ENCODE results near the gene ABCD2.
"Not testable (repeated sequence)": the region's sequence is repeated elsewhere in the genome, so short reads cannot be mapped to it uniquely, and the experiment has no call there.

The ABCD2 gene

GRCh38 chr12:39619660-39620433 lies at the start of gene ABCD2:
Gene ABCD2 (minus strand): TSS chr12:39619803. CDS start chr12:39619615, 188 bp downstream.
- peak; percentile 48 for DNase-seq

GRCh38 chr12:39660101-39660500 lies 40.5 kb upstream of the ABCD2 start:
- DNase-seq = no peak

GRCh38 chr12:39647383-39647782 lies 27.8 kb upstream of the ABCD2 start:
- DNase-seq = no peak

GRCh38 chr12:39646963-39647362 lies 27.4 kb upstream of the ABCD2 start:
- DNase-seq = no peak

- DNase-seq = no peak
Observed at GRCh38 chr12:39643052-39643451, 23.4 kb upstream of the ABCD2 start.

GRCh38 chr12:39638840-39639239 lies 19.2 kb upstream of the ABCD2 start:
- no peak for DNase-seq

- DNase-seq = no peak
Observed at GRCh38 chr12:39638178-39638577, 18.6 kb upstream of the ABCD2 start.

GRCh38 chr12:39632670-39633069 lies 13.1 kb upstream of the ABCD2 start:
- DNase-seq = no peak

GRCh38 chr12:39628836-39629235 lies 9.2 kb upstream of the ABCD2 start:
- no peak for DNase-seq

GRCh38 chr12:39627914-39628313 lies 8.3 kb upstream of the ABCD2 start:
- no peak for DNase-seq

GRCh38 chr12:39626033-39626814 lies 6.6 kb upstream of the ABCD2 start:
- no peak for DNase-seq

GRCh38 chr12:39623919-39624318 lies 4.3 kb upstream of the ABCD2 start:
- DNase-seq = no peak

GRCh38 chr12:39623160-39623559 lies 3.6 kb upstream of the ABCD2 start:
- not testable (repeated sequence) for DNase-seq

- DNase-seq = no peak
Observed at GRCh38 chr12:39622306-39622705, 2.7 kb upstream of the ABCD2 start.

- no peak for DNase-seq
Observed at GRCh38 chr12:39621670-39622069, 2.1 kb upstream of the ABCD2 start.

- peak; percentile 30 for DNase-seq
Observed at GRCh38 chr12:39620659-39621658, 1.4 kb upstream of the ABCD2 start.

GRCh38 chr12:39619316-39619659 lies 315 bp downstream of the ABCD2 start:
- no peak for DNase-seq

GRCh38 chr12:39618701-39619100 lies 902 bp downstream of the ABCD2 start:
- DNase-seq = no peak

- DNase-seq = no peak
Observed at GRCh38 chr12:39617887-39618286, 1.7 kb downstream of the ABCD2 start.

- DNase-seq = no peak
Observed at GRCh38 chr12:39616666-39617065, 2.9 kb downstream of the ABCD2 start.

GRCh38 chr12:39616251-39616650 lies 3.4 kb downstream of the ABCD2 start:
- no peak for DNase-seq

GRCh38 chr12:39613525-39613924 lies 6.1 kb downstream of the ABCD2 start:
- DNase-seq = no peak

GRCh38 chr12:39612250-39612649 lies 7.4 kb downstream of the ABCD2 start:
- no peak for DNase-seq

Data from stimulated activated CD4-positive, alpha-beta T cell treated with anti-CD3 and anti-CD28 coated beads, Interleukin-12 subunit alpha, Interleukin-12 subunit beta, amount 100 ng/mL, for 4 hours (primary cell).